OCI-LY1 (cell line): ENCODE results near the gene CLVS2.

Source experiments
- H2AFZ ChIP-seq: fragments of 200-600 bp; sonication (generic), shearing (Covaris generic); 2 replicates; pipeline ENCODE4 v1.6.0; 2014; ENCODE audit warnings: antibody characterized with exemption, mild to moderate bottlenecking, low read length
- H3F3A ChIP-seq: fragments of 200-600 bp; sonication (generic), shearing (Covaris generic); 2 replicates; pipeline ENCODE4 v1.6.0; 2014; ENCODE audit warnings: mild to moderate bottlenecking, antibody characterized with exemption, low read length, moderate library complexity; ENCODE audit not compliant: insufficient read depth
- H3K27ac ChIP-seq: fragments of 200-600 bp; sonication (generic); 2 replicates; pipeline ENCODE4 v1.5.1; 2014; ENCODE audit warnings: low read length, mixed run types, mild to moderate bottlenecking, low read depth; ENCODE audit not compliant: poor library complexity, severe bottlenecking
- H3K27me3 ChIP-seq: fragments of 200-600 bp; sonication (generic); 2 replicates; pipeline ENCODE4 v1.6.0; 2014; ENCODE audit warnings: antibody characterized with exemption, mild to moderate bottlenecking, low read length, moderate library complexity; ENCODE audit not compliant: insufficient read depth
- H3K36me3 ChIP-seq: fragments of 200-600 bp; sonication (generic); 2 replicates; pipeline ENCODE4 v1.6.1; 2014; ENCODE audit warnings: mild to moderate bottlenecking, antibody characterized with exemption, low read length, moderate library complexity, mixed read lengths; ENCODE audit not compliant: insufficient read depth
- H3K4me1 ChIP-seq: fragments of 200-600 bp; sonication (generic); 2 replicates; pipeline ENCODE4 v1.5.1; 2014; ENCODE audit warnings: mild to moderate bottlenecking, low read length, moderate library complexity; ENCODE audit not compliant: insufficient read depth, severe bottlenecking
- H3K4me2 ChIP-seq: fragments of 200-600 bp; sonication (generic), shearing (Covaris generic); 2 replicates; pipeline ENCODE4 v1.6.1; 2014; ENCODE audit warnings: low read length
- H3K4me3 ChIP-seq: fragments of 200-600 bp; sonication (generic); 2 replicates; pipeline ENCODE4 v1.5.1; 2014; ENCODE audit warnings: low read length, low read depth, mild to moderate bottlenecking, mixed read lengths; ENCODE audit not compliant: poor library complexity, severe bottlenecking
- H3K79me2 ChIP-seq: fragments of 200-600 bp; shearing (Covaris generic); 2 replicates; pipeline ENCODE4 v1.6.1; 2016; ENCODE audit warnings: mixed run types, low read length, mixed read lengths; ENCODE audit not compliant: insufficient read depth
- H3K9ac ChIP-seq: fragments of 200-600 bp; sonication (generic), shearing (Covaris generic); 2 replicates; pipeline ENCODE4 v1.6.1; 2014; ENCODE audit warnings: mild to moderate bottlenecking, low read length, mixed read lengths
- H3K9me2 ChIP-seq: fragments of 200-600 bp; sonication (generic), shearing (Covaris generic); 2 replicates; pipeline ENCODE4 v1.6.1; 2014; ENCODE audit warnings: low read depth, mild to moderate bottlenecking, low read length, mixed read lengths
- H3K9me3 ChIP-seq: fragments of 200-600 bp; shearing (Covaris generic); 2 replicates; pipeline ENCODE4 v1.6.1; 2014; ENCODE audit warnings: low read length, mixed read lengths
- H4K20me1 ChIP-seq: fragments of 200-600 bp; sonication (generic), shearing (Covaris generic); 2 replicates; pipeline ENCODE4 v1.6.0; 2016; ENCODE audit warnings: mild to moderate bottlenecking, low read length; ENCODE audit not compliant: insufficient read depth
- EZH2 ChIP-seq: fragments of 200-600 bp; sonication (generic), shearing (Covaris generic); IDR thresholded peaks from 2 replicates; pipeline ENCODE4 v1.8.0; 2017; ENCODE audit warnings: borderline replicate concordance, mixed run types, mild to moderate bottlenecking, antibody characterized with exemption, low read length, moderate library complexity, mixed read lengths
- TF ChIP-seq, protein P1 (sequence below): fragments of 200-600 bp; sonication (generic), shearing (Covaris generic); IDR thresholded peaks from 2 replicates; pipeline ENCODE4 v1.5.1; 2017; ENCODE audit warnings: mild to moderate bottlenecking, antibody characterized with exemption, low read length, moderate library complexity, mixed read lengths

CLVS2 gene

DNA sequence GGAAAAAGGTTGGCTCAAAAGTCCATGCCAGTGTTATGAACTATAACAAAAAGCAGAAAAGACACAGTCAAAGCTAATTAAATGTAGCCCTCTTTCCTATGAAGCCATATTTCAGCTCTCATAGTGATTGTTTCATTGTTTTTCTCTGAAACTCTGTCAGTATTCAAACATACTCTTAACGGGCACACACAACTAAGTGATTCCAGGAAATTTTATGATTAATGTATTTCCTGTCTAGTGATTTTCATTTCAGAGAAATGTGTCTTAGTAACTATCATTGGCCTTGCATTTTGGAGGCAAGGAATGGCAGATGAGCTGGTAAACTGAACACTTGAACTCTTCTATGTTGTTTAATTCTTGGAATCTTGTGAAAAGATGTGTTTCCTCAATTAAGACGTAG, 68.0 kb downstream of the CLVS2 start:
- no peak overlapping the region for H3K4me2 ChIP-seq
- H3K4me1 ChIP-seq: no peaks in the 10 kb centered on the region
- H3K9me2 ChIP-seq: no peaks in the 10 kb centered on the region
- H3K4me3 ChIP-seq: no peak overlapping the region
- no peak overlapping the region for H3K9ac ChIP-seq
- no peaks in the 10 kb centered on the region for H3K9me3 ChIP-seq
- H2AFZ ChIP-seq: no peak overlapping the region
- no peaks in the 10 kb centered on the region for H3K79me2 ChIP-seq
- no peak overlapping the region for H3K27ac ChIP-seq
- H3K27me3 ChIP-seq: no peaks in the 10 kb centered on the region
- H3K36me3 ChIP-seq: no peaks in the 10 kb centered on the region
- no peaks in the 10 kb centered on the region for H3F3A ChIP-seq
- no peaks in the 10 kb centered on the region for H4K20me1 ChIP-seq
- TF ChIP-seq, protein P1, sequence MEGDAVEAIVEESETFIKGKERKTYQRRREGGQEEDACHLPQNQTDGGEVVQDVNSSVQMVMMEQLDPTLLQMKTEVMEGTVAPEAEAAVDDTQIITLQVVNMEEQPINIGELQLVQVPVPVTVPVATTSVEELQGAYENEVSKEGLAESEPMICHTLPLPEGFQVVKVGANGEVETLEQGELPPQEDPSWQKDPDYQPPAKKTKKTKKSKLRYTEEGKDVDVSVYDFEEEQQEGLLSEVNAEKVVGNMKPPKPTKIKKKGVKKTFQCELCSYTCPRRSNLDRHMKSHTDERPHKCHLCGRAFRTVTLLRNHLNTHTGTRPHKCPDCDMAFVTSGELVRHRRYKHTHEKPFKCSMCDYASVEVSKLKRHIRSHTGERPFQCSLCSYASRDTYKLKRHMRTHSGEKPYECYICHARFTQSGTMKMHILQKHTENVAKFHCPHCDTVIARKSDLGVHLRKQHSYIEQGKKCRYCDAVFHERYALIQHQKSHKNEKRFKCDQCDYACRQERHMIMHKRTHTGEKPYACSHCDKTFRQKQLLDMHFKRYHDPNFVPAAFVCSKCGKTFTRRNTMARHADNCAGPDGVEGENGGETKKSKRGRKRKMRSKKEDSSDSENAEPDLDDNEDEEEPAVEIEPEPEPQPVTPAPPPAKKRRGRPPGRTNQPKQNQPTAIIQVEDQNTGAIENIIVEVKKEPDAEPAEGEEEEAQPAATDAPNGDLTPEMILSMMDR: no peak
- no peak for TF ChIP-seq EZH2

DNA sequence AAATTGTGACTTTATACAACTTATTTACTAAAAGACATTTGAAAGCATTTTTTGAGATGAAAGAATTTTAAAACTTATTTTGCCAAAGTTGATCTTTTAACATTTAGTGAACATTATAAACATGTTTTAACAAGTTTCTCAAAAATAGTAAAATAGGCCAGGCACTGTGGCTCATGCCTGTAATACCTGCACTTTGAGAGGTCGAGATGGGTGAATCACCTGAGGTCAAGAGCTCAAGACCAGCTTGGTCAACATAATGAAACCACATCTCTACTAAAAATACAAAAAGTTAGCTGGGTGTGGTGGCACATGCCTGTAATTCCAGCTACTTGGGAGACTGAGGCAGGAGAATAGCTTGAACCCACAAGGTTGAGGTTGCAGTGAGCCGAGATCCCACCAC, 78.6 kb downstream of the CLVS2 start:
- Histone ChIP-seq H3K4me2 (no peak overlapping the region), H3K27me3 (no peaks in the 10 kb centered on the region), H3K4me3 (no peak overlapping the region), H3K9me2 (no peaks in the 10 kb centered on the region), H3K4me1 (no peaks in the 10 kb centered on the region), H3K27ac (no peak overlapping the region), H3K9me3 (no peaks in the 10 kb centered on the region), H2AFZ (no peak overlapping the region), H3K36me3 (no peaks in the 10 kb centered on the region), H4K20me1 (no peaks in the 10 kb centered on the region), H3F3A (no peaks in the 10 kb centered on the region), H3K79me2 (no peaks in the 10 kb centered on the region), H3K9ac (no peak overlapping the region)
- TF ChIP-seq, protein P1: no peak
- TF ChIP-seq EZH2: no peak

DNA sequence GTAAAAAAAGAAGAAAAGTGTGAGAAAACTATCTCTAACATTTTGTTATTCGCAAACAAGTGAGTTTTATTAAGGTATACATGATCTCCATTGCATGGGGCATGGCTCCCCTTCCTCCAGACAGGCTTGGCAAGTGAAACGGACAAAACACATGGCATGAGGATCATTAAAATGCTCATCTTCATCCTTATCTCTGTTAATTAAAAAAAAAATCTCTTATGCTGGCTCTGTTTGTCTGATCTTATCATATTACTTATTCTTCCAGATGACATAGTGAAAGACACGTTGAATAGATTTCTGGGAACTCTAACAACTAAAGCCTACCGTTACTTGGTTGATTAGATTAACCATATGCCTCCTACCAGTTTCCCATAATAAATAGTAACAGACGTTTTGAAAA, 89.4 kb downstream of the CLVS2 start:
- Histone ChIP-seq H3K27me3 (no peaks in the 10 kb centered on the region), H3K9me2 (no peaks in the 10 kb centered on the region), H3K4me2 (no peak overlapping the region), H3K36me3 (no peaks in the 10 kb centered on the region), H3K27ac (no peak overlapping the region), H3K9ac (no peak overlapping the region), H3K4me3 (no peak overlapping the region), H3K9me3 (no peaks in the 10 kb centered on the region), H2AFZ (no peak overlapping the region), H3K79me2 (no peaks in the 10 kb centered on the region), H3K4me1 (no peaks in the 10 kb centered on the region), H4K20me1 (no peaks in the 10 kb centered on the region), H3F3A (no peaks in the 10 kb centered on the region)
- TF ChIP-seq, protein P1: no peak
- no peak for TF ChIP-seq EZH2
